AG04450 (cell line): ENCODE results near the gene PPM1D. TPM values are rescaled to one million over a fixed set of nuclear protein-coding genes. Genes with fewer than 3 reads are reported as not detected.

Experiments used
- CTCF ChIA-PET: fragments of 300-600, 350-600 bp; formaldehyde crosslinking; extraction: SDS; loops from one replicate; lab custom pipeline; 2022; ENCODE audit warnings: antibody characterized with exemption, inconsistent platforms; lab: Charles Lee
- POLR2A ChIA-PET: fragments of 350-600 bp; formaldehyde crosslinking; extraction: SDS; loops from one replicate; lab custom pipeline; 2021; ENCODE audit warnings: antibody characterized with exemption, inconsistent platforms; lab: Yijun Ruan, JAX
- DNase-seq: peaks from one replicate; pipeline ENCODE4 v3.0.0-alpha.2; 2011; ENCODE audit warnings: low read depth, low spot score
- H3K27ac ChIP-seq: one replicate; pipeline ENCODE4 v1.5.1; 2012; ENCODE audit warnings: low read depth, low read length, control low read depth
- H3K27me3 ChIP-seq: one replicate; pipeline ENCODE4 v1.6.0; 2012; ENCODE audit warnings: low read length; ENCODE audit not compliant: control insufficient read depth, insufficient read depth
- H3K4me3 ChIP-seq: 2 replicates; pipeline ENCODE4 v1.5.1; 2011; ENCODE audit warnings: mild to moderate bottlenecking, low read depth, low read length, control low read depth
- H3K9me3 ChIP-seq: 2 replicates; pipeline ENCODE4 v1.5.1; 2012; ENCODE audit warnings: low read length; ENCODE audit not compliant: control insufficient read depth, insufficient read depth
- polyA plus RNA-seq: library from polyadenylated mRNA; depleted of rRNA; stranded (reverse); fragments of >200 nt; gene quantifications from 2 replicates; pipeline ENCODE4 v1.2.3, GENCODE V29; 2011
- TF ChIP-seq, protein P1 (sequence below): IDR thresholded peaks from 2 replicates; pipeline ENCODE4 v1.5.1; 2011; ENCODE audit warnings: low read depth, low read length, control low read depth, inconsistent platforms

Gene PPM1D
- polyA plus RNA-seq, 1 experiment: 12.2 TPM

DNA sequence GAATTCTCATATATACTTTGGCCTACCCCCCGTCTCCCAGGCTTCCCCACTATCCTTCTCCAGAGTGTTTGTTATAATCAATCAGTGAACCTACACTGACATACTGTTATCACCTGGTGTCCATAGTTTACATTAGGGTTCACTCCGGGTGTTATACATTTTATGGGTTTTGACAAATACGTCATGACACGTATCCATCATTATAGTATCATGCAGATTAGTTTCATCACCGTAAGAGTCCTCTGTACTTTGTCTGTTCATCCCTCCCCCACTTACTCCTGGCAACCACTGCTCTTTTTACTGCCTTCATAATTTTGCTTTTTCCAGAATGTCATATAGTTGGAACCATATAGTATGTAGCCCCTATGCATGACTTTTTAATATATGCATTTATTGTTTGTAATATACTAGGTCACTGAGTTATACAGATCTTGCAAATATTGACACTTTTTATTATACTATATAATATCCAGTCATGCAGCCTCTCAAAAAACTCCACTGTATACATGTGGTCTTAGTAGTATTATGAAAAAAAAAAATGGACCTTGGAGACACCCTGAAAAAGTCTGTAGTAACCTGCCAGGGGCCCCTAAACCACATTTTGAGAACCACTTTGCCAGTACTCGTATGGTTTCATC, 28.4 kb downstream of the PPM1D start:
- DNase-seq: no peak

DNA sequence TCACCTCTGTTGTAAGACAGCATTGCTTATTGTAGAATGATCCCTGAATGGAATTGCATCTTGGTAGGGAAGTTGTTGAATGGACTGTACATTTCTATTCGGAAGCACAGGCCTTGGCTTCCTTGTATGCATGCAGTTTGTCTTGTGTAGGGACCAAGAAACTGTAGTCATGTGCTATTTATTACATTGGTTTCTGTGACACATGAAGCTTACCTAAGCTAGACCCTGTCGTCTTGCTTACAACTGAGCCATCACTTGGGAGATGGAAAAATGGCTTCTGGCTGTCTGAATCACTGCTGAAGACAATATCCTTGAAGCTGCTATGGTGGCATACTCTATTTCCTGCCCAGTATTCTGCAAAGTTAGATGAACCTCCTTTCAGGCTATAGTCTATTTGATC, 29.1 kb downstream of the PPM1D start:
- no peak for DNase-seq
- TF ChIP-seq, protein P1, sequence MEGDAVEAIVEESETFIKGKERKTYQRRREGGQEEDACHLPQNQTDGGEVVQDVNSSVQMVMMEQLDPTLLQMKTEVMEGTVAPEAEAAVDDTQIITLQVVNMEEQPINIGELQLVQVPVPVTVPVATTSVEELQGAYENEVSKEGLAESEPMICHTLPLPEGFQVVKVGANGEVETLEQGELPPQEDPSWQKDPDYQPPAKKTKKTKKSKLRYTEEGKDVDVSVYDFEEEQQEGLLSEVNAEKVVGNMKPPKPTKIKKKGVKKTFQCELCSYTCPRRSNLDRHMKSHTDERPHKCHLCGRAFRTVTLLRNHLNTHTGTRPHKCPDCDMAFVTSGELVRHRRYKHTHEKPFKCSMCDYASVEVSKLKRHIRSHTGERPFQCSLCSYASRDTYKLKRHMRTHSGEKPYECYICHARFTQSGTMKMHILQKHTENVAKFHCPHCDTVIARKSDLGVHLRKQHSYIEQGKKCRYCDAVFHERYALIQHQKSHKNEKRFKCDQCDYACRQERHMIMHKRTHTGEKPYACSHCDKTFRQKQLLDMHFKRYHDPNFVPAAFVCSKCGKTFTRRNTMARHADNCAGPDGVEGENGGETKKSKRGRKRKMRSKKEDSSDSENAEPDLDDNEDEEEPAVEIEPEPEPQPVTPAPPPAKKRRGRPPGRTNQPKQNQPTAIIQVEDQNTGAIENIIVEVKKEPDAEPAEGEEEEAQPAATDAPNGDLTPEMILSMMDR: no peak
- no peaks in the 10 kb centered on the region for H3K27me3 ChIP-seq
- ChIA-PET POLR2A (no interaction called here), CTCF (interaction anchor here (3.5 kb wide), 1 partner anchor 10 kb away, joined by 27 read pairs; no protein-coding TSS in a partner anchor)
- H3K27ac ChIP-seq: no peak overlapping the region
- H3K4me3 ChIP-seq: no peak overlapping the region
- no peaks in the 10 kb centered on the region for H3K9me3 ChIP-seq

More for the DNA sequence above, 28.4 kb downstream of the PPM1D start:
- H3K27me3 ChIP-seq: no peaks in the 10 kb centered on the region
- TF ChIP-seq, protein P1: no peak
- POLR2A ChIA-PET: no interaction called here
- CTCF ChIA-PET: interaction anchor here (0.6 to 3.5 kb wide), 2 partner anchors 11 to 210 kb away, joined by 8 to 27 read pairs; no protein-coding TSS in a partner anchor
- H3K27ac ChIP-seq: no peak overlapping the region
- no peaks in the 10 kb centered on the region for H3K9me3 ChIP-seq
- H3K4me3 ChIP-seq: no peak overlapping the region

DNA sequence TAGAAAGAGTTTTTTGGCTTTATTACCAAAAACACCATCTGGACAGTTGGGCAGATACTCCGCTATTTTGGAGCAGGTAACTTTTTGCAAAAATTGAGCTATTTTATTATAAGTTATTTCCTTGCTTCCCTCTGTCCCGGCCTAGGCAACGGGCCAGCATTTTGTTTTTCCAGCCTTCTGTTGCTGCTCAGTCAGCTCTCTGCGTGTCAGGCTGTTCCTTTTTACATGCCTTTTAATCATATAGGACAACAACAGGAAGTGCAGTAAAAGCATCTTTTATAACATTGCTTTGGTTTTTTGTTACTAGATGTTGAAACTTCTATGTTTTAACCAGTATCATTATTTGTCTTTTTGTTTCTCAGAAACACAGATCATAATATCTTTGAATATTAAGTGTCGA, 30.4 kb downstream of the PPM1D start:
- no peak overlapping the region for H3K4me3 ChIP-seq
- DNase-seq: no peak
- H3K27me3 ChIP-seq: no peaks in the 10 kb centered on the region
- no peak overlapping the region for H3K27ac ChIP-seq
- CTCF ChIA-PET: interaction anchor here (0.6 to 3.5 kb wide), 3 partner anchors 9 to 29 kb away, joined by 3 to 27 read pairs (median 3); no protein-coding TSS in a partner anchor
- TF ChIP-seq, protein P1: no peak
- H3K9me3 ChIP-seq: no peaks in the 10 kb centered on the region
- POLR2A ChIA-PET: interaction anchor here (0.6 kb wide), 1 partner anchor 432 kb away, joined by 4 read pairs; no protein-coding TSS in a partner anchor

DNA sequence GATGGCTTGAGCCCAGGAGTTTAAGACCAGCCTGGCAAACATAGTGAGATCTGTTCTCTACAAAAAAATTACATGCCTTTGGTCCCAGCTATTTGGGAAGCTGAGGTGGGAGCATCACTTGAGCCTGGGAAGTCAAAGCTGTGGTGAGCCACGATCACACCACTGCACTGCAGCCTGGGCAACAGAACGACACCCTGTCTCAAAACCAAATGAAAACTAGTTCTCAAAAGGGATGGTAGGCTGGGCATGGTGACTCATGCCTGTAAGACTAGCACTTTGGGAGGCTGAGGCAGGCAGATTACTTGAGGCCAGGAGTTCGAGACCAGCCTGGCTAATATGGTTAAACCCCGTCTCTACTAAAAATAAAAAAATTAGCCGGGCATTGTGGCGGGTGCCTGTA, 31.1 kb downstream of the PPM1D start:
- CTCF ChIA-PET: interaction anchor here (0.6 to 3.5 kb wide), 2 partner anchors 8 to 114 kb away, joined by 6 to 27 read pairs; no protein-coding TSS in a partner anchor
- DNase-seq: no peak

More for the DNA sequence above, 31.1 kb downstream of the PPM1D start:
- no peak overlapping the region for H3K4me3 ChIP-seq
- H3K27ac ChIP-seq: no peak overlapping the region
- TF ChIP-seq, protein P1: no peak
- no peaks in the 10 kb centered on the region for H3K9me3 ChIP-seq
- POLR2A ChIA-PET: interaction anchor here (1.5 kb wide), 1 partner anchor 31 kb away, joined by 5 read pairs; the partner anchor contains the start of gene PPM1D
- H3K27me3 ChIP-seq: no peaks in the 10 kb centered on the region
